Caco-2 (cell line): ENCODE results near the gene PLCB1. TPM values are rescaled to one million over a fixed set of nuclear protein-coding genes. Genes with fewer than 3 reads are reported as not detected.

ENCODE experiments used
- BruUV-seq: library from RNA; stranded (reverse); fragments of 400-500 nt; replicated peaks from 2 replicates; lab custom pipeline; 2021; lab: Mats Ljungman, UMichigan
- CTCF ChIA-PET: fragments of 300-600 bp; sonication (Branson Sonifier 250); formaldehyde crosslinking; loops from one replicate; lab custom pipeline; 2022; ENCODE audit warnings: antibody characterized with exemption; lab: Charles Lee
- POLR2A ChIA-PET: fragments of 300-600 bp; sonication (Branson Sonifier 250); formaldehyde crosslinking; loops from one replicate; lab custom pipeline; 2022; ENCODE audit warnings: antibody characterized with exemption; lab: Charles Lee
- DNase-seq, 2 experiments: peaks; one replicate each; pipeline versions ENCODE4 v3.0.0 to v3.0.0-alpha.2; 2020 to 2022
- H3K27me3 ChIP-seq: replicated peaks from 2 replicates; pipeline ENCODE4 v1.6.0; 2011; ENCODE audit warnings: low read length; ENCODE audit not compliant: control insufficient read depth, insufficient read depth
- H3K36me3 ChIP-seq: 2 replicates; pipeline ENCODE4 v1.5.1; 2011; ENCODE audit warnings: low read length; ENCODE audit not compliant: control insufficient read depth, insufficient read depth
- H3K4me1 ChIP-seq: fragments of 250-450 bp; sonication (Bioruptor Pico); 2 replicates; pipeline ENCODE4 v1.5.1; 2020; ENCODE audit warnings: mild to moderate bottlenecking
- H3K4me3 ChIP-seq: 2 replicates; pipeline ENCODE4 v1.5.1; 2011; ENCODE audit warnings: low read depth, mild to moderate bottlenecking, control low read depth, low read length
- H3K9me3 ChIP-seq: fragments of 250-450 bp; sonication (Bioruptor Pico); 2 replicates; pipeline ENCODE4 v1.5.1; 2020; ENCODE audit warnings: mild to moderate bottlenecking, moderate library complexity
- H3K27ac Mint-ChIP-seq: one replicate; pipeline ENCODE4 v1.8.0; 2022; ENCODE audit warnings: mixed read lengths; ENCODE audit not compliant: unreplicated experiment
- H3K27me3 Mint-ChIP-seq: one replicate; pipeline ENCODE4 v1.8.0; 2022; ENCODE audit warnings: mixed read lengths; ENCODE audit not compliant: insufficient read depth, unreplicated experiment
- H3K36me3 Mint-ChIP-seq: one replicate; pipeline ENCODE4 v1.8.0; 2022; ENCODE audit warnings: mild to moderate bottlenecking, mixed read lengths; ENCODE audit not compliant: insufficient read depth, unreplicated experiment
- H3K4me1 Mint-ChIP-seq: one replicate; pipeline ENCODE4 v1.8.0; 2022; ENCODE audit warnings: low read depth, mixed read lengths; ENCODE audit not compliant: unreplicated experiment
- H3K4me3 Mint-ChIP-seq: one replicate; pipeline ENCODE4 v1.8.0; 2022; ENCODE audit warnings: mild to moderate bottlenecking, moderate library complexity, mixed read lengths; ENCODE audit not compliant: unreplicated experiment
- H3K9me3 Mint-ChIP-seq: one replicate; pipeline ENCODE4 v1.8.0; 2022; ENCODE audit warnings: mixed read lengths; ENCODE audit not compliant: unreplicated experiment
- intact Hi-C: fragments of 100-400 bp; cut with micrococcal nuclease; formaldehyde crosslinking; loops from one replicate; pipeline ENCODE4 v1.10.0; 2022; ENCODE audit not compliant: unreplicated experiment
- total RNA-seq: library from RNA; stranded (reverse); gene quantifications from 2 replicates; pipeline ENCODE4 v1.2.3, GENCODE V29; 2022
- TF ChIP-seq, protein P1 (sequence below), 2 experiments: fragments of 200-600 bp in 1 of 2; IDR thresholded peaks; 1 replicate in 1 of 2; 2 replicates in 1 of 2; pipeline versions ENCODE4 v1.5.1 to v1.8.0; 2011 to 2022; ENCODE audit warnings: antibody characterized with exemption in 1 of 2, control low read depth in 1 of 2, inconsistent platforms in 1 of 2, low read depth in 1 of 2, low read length in 1 of 2, mild to moderate bottlenecking in 1 of 2, moderate library complexity in 1 of 2; ENCODE audit not compliant: insufficient read depth in 1 of 2, severe bottlenecking in 1 of 2, unreplicated experiment in 1 of 2

PLCB1 gene
- total RNA-seq, 1 experiment from 2014 or later: 105 TPM

DNA sequence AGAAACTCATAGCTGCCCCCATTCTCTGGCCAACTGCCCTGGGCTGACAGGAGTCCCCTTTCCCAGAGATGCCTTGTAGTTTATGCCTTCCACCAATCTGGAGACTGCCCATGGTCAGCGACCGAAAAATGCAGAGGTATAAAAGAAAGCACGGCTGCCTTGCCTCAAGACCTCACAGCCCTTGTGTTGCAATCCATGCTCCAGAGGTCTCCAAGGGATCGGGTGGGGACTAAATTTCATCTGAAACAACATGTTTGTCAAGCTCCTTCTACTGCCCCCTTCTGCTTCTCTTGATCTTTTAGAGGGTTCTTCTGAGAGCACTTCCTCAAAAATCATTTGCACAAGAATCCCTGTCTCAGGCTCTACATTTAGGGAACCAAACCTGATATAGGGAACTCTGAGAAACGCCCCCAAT, 128.8 kb downstream of the PLCB1 start:
- Mint-ChIP-seq H3K36me3 (peaks cover 18% of the 10 kb centered on the region), H3K27me3 (no peaks in the 10 kb centered on the region), H3K4me3 (no peak overlapping the region), H3K9me3 (no peaks in the 10 kb centered on the region), H3K27ac (no peak overlapping the region), H3K4me1 (peaks cover 8% of the 10 kb centered on the region)
- Histone ChIP-seq H3K27me3 (no peaks in the 10 kb centered on the region), H3K9me3 (no peaks in the 10 kb centered on the region), H3K36me3 (no peaks in the 10 kb centered on the region), H3K4me3 (no peak overlapping the region), H3K4me1 (0 out of 2 replicates have a peak, but pooled peaks cover 5% of the 10 kb centered on the region)
- BruUV-seq: no TSS peak
- DNase-seq: no peak
- CTCF ChIA-PET: no interaction called here
- TF ChIP-seq, protein P1, sequence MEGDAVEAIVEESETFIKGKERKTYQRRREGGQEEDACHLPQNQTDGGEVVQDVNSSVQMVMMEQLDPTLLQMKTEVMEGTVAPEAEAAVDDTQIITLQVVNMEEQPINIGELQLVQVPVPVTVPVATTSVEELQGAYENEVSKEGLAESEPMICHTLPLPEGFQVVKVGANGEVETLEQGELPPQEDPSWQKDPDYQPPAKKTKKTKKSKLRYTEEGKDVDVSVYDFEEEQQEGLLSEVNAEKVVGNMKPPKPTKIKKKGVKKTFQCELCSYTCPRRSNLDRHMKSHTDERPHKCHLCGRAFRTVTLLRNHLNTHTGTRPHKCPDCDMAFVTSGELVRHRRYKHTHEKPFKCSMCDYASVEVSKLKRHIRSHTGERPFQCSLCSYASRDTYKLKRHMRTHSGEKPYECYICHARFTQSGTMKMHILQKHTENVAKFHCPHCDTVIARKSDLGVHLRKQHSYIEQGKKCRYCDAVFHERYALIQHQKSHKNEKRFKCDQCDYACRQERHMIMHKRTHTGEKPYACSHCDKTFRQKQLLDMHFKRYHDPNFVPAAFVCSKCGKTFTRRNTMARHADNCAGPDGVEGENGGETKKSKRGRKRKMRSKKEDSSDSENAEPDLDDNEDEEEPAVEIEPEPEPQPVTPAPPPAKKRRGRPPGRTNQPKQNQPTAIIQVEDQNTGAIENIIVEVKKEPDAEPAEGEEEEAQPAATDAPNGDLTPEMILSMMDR (IDR thresholded peaks at IDR 0.05; ENCODE audit: insufficient read depth in 1 of 2, low read depth in 1 of 2, low read length in 1 of 2, severe bottlenecking in 1 of 2, unreplicated experiment in 1 of 2): no peak
- POLR2A ChIA-PET: no interaction called here
- intact Hi-C loops: no loop called here

DNA sequence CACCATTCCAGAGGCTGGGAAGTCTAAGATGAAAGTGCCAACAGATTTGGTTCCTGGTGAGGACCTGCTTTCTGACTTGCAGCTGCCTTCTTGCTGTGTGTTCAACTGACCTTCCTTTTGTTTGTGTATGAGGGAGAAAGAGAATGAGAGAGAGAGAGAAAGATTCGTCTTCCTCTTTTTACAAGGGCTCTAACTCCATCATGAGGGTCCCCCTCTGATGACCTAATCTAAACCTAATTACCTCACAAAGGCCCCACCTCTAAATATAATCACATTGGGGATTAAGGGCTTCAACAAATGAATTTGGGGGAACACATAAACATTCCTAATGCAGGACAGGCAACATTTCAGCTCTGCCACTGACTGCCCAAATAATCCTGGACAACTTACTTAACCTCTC, 130.7 kb downstream of the PLCB1 start:
- H3K27me3 Mint-ChIP-seq: no peaks in the 10 kb centered on the region
- Histone ChIP-seq H3K4me3 (no peak overlapping the region), H3K36me3 (peaks cover 3% of the 10 kb centered on the region; the same call in 1 of the 2 replicates), H3K4me1 (no peaks in the 10 kb centered on the region), H3K27me3 (no peaks in the 10 kb centered on the region), H3K9me3 (no peaks in the 10 kb centered on the region)
- H3K4me3 Mint-ChIP-seq: no peak overlapping the region
- H3K9me3 Mint-ChIP-seq: no peaks in the 10 kb centered on the region
- DNase-seq: no peak
- no peak overlapping the region for H3K27ac Mint-ChIP-seq
- ChIA-PET CTCF (no interaction called here), POLR2A (no interaction called here)
- no peaks in the 10 kb centered on the region for H3K4me1 Mint-ChIP-seq
- intact Hi-C loops: no loop called here
- TF ChIP-seq, protein P1 (IDR thresholded peaks at IDR 0.05; ENCODE audit: insufficient read depth in 1 of 2, low read depth in 1 of 2, low read length in 1 of 2, severe bottlenecking in 1 of 2, unreplicated experiment in 1 of 2): no peak
- no TSS peak for BruUV-seq
- peaks cover 29% of the 10 kb centered on the region for H3K36me3 Mint-ChIP-seq

DNA sequence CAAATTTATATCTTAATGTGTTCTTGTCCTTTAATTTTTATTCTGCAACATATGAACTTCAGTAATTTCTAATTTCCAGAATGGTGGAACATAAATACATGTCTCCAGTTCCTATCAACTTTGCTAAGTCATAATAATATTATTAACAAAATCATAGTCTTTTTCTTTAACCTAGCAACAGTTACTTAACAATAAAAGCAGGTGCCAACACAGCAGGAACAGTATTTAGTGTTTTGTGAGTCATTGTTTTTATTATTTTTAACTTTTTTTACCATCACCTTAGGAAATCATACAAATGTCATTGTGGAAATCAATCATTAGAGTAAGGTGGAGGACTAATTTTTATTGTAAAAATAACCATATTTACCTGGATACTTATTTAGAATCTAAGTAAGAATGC, 133.5 kb downstream of the PLCB1 start:
- no peaks in the 10 kb centered on the region for H3K27me3 Mint-ChIP-seq
- BruUV-seq: no TSS peak
- CTCF ChIA-PET: interaction anchor here (0.6 kb wide), 1 partner anchor 33 kb away, joined by 3 read pairs; no protein-coding TSS in a partner anchor

More for the DNA sequence above, 133.5 kb downstream of the PLCB1 start:
- Mint-ChIP-seq H3K9me3 (no peaks in the 10 kb centered on the region), H3K4me3 (no peak overlapping the region), H3K4me1 (no peaks in the 10 kb centered on the region), H3K27ac (no peak overlapping the region), H3K36me3 (peaks cover 24% of the 10 kb centered on the region)
- no peaks in the 10 kb centered on the region for H3K4me1 ChIP-seq
- H3K4me3 ChIP-seq: no peak overlapping the region
- POLR2A ChIA-PET: no interaction called here
- H3K27me3 ChIP-seq: no peaks in the 10 kb centered on the region
- TF ChIP-seq, protein P1 (IDR thresholded peaks at IDR 0.05; ENCODE audit: insufficient read depth in 1 of 2, low read depth in 1 of 2, low read length in 1 of 2, severe bottlenecking in 1 of 2, unreplicated experiment in 1 of 2): no peak
- intact Hi-C loops: no loop called here
- DNase-seq: no peak
- H3K9me3 ChIP-seq: no peaks in the 10 kb centered on the region
- H3K36me3 ChIP-seq: peaks cover 3% of the 10 kb centered on the region; the same call in 1 of the 2 replicates
